ENCODE data around the gene MAFG. TPM values are rescaled to one million over a fixed set of nuclear protein-coding genes. Genes with fewer than 3 reads are reported as not detected.

MAFG gene
- total and polyA plus RNA-seq, 7 donors: 21.6 to 74.2 (median 46.0) TPM

GRCh38 chr17:81921996-81922565, 5.5 kb downstream of the MAFG start:
- ATAC-seq: no peak

GRCh38 chr17:81921537-81921862, 6.0 kb downstream of the MAFG start:
- H3K27ac ChIP-seq: peak overlapping the region; percentile 81
- peaks cover 0 to 40% of the 10 kb centered on the region in 2 donors for H3K36me3 ChIP-seq (ENCODE audit: insufficient read depth in 1 of 2, low read depth in 1 of 2)
- H3K9me3 ChIP-seq: no peaks in the 10 kb centered on the region
- H3K27me3 ChIP-seq (ENCODE audit: insufficient read depth in 3 of 3, low read length in 2 of 3): no peaks in the 10 kb centered on the region
- no peak for TF ChIP-seq CTCF (IDR thresholded peaks at IDR 0.05)
- peak overlapping the region; percentile 76 for H3K4me3 ChIP-seq
- ATAC-seq (no peak), DNase-seq (no peak)
- WGBS, 3 donors: 84 to 93% (median 87%) methylated on average over 3 of the region's 3 CpGs
- peaks cover 83% of the 10 kb centered on the region for H3K4me1 ChIP-seq
- intact Hi-C loops (cut with DNase I): loop anchor here in 1 of 2 donors (5.0 kb wide), 1 partner anchor 49 kb away; the partner anchor contains the start of gene ARHGDIA

More at GRCh38 chr17:81921996-81922565, 5.5 kb downstream of the MAFG start:
- WGBS, 3 donors: 91 to 92% (median 91%) methylated on average over 23 of the region's 23 CpGs
- Histone ChIP-seq H3K27ac (peak overlapping the region; percentile 81), H3K36me3 (ENCODE audit: insufficient read depth in 1 of 2, low read depth in 1 of 2) (peaks cover 0 to 40% of the 10 kb centered on the region in 2 donors), H3K4me1 (peaks cover 77% of the 10 kb centered on the region), H3K27me3 (ENCODE audit: insufficient read depth in 3 of 3, low read length in 2 of 3) (no peaks in the 10 kb centered on the region), H3K4me3 (peak overlapping the region; percentile 76), H3K9me3 (no peaks in the 10 kb centered on the region)
- TF ChIP-seq CTCF (IDR thresholded peaks at IDR 0.05): no peak
- no peak for DNase-seq
- intact Hi-C loops (cut with DNase I): loop anchor here in 1 of 2 donors (5.0 kb wide), 1 partner anchor 50 kb away; the partner anchor contains the start of gene ARHGDIA

- H3K4me3 ChIP-seq: peak overlapping the region; percentile 76
Measured at GRCh38 chr17:81920612-81921536, 6.7 kb downstream of the MAFG start.

More at GRCh38 chr17:81920612-81921536, 6.7 kb downstream of the MAFG start:
- H3K36me3 ChIP-seq (ENCODE audit: insufficient read depth in 1 of 2, low read depth in 1 of 2): peaks cover 0 to 41% of the 10 kb centered on the region in 2 donors
- DNase-seq: no peak
- intact Hi-C loops (cut with DNase I): loop anchor here in 1 of 2 donors (5.0 kb wide), 1 partner anchor 49 kb away; the partner anchor contains the start of gene ARHGDIA
- no peak for TF ChIP-seq CTCF (IDR thresholded peaks at IDR 0.05)
- H3K27ac ChIP-seq: peak overlapping the region; percentile 81
- H3K27me3 ChIP-seq (ENCODE audit: insufficient read depth in 3 of 3, low read length in 2 of 3): no peaks in the 10 kb centered on the region
- H3K9me3 ChIP-seq: no peaks in the 10 kb centered on the region
- 75 to 84% (median 77%) methylated on average over 28 to 33 of the region's 33 CpGs for WGBS, 3 donors
- H3K4me1 ChIP-seq: peaks cover 83% of the 10 kb centered on the region
- no peak for ATAC-seq

Measured in psoas muscle (tissue), 8 donors.